ENCODE measurements around the gene RAI1.

DNA sequence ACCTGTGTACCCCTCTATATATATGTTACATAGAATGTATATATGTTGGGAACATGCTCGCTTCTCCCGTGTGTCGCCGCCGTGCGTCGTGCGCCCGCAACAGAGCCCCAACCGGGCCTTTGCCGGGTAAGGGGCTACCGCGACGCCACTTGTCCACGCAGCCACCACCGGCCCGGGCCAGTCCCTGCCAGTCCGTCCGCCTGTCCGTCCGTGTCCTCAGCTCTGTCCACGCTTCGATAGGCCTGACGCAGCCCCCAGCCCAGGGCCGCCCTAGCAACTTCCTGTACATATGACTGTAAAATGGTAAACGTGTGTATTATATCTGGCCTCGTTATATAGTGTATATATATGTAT lies 129.6 kb downstream of the RAI1 start:
- TF ChIP-seq SMAD1 (IDR thresholded peaks at IDR 0.05; ENCODE audit: low read depth, partially characterized antibody) (no peak), CEBPB (IDR thresholded peaks at IDR 0.05; ENCODE audit: borderline replicate concordance in 1 of 2, low read depth in 2 of 2, low read length in 2 of 2) (no peak), IRF4 (IDR thresholded peaks at IDR 0.05; ENCODE audit: low read depth, low read length) (no peak), NR2C2 (IDR thresholded peaks at IDR 0.05; ENCODE audit: borderline replicate concordance, control insufficient read depth, insufficient read length, low read depth) (no peak), CBFB (IDR thresholded peaks at IDR 0.05; ENCODE audit: low read depth) (no peak), EZH2 (IDR thresholded peaks at IDR 0.05; ENCODE audit: borderline replicate concordance, control insufficient read depth, low read depth, low read length) (no peak), MYC (IDR thresholded peaks at IDR 0.05; ENCODE audit: insufficient read depth, insufficient read length, insufficient replicate concordance, low read length, severe bottlenecking) (no peak), FOXM1 (IDR thresholded peaks at IDR 0.05; ENCODE audit: low read depth, low read length) (no peak)
- TF ChIP-seq, protein P1, sequence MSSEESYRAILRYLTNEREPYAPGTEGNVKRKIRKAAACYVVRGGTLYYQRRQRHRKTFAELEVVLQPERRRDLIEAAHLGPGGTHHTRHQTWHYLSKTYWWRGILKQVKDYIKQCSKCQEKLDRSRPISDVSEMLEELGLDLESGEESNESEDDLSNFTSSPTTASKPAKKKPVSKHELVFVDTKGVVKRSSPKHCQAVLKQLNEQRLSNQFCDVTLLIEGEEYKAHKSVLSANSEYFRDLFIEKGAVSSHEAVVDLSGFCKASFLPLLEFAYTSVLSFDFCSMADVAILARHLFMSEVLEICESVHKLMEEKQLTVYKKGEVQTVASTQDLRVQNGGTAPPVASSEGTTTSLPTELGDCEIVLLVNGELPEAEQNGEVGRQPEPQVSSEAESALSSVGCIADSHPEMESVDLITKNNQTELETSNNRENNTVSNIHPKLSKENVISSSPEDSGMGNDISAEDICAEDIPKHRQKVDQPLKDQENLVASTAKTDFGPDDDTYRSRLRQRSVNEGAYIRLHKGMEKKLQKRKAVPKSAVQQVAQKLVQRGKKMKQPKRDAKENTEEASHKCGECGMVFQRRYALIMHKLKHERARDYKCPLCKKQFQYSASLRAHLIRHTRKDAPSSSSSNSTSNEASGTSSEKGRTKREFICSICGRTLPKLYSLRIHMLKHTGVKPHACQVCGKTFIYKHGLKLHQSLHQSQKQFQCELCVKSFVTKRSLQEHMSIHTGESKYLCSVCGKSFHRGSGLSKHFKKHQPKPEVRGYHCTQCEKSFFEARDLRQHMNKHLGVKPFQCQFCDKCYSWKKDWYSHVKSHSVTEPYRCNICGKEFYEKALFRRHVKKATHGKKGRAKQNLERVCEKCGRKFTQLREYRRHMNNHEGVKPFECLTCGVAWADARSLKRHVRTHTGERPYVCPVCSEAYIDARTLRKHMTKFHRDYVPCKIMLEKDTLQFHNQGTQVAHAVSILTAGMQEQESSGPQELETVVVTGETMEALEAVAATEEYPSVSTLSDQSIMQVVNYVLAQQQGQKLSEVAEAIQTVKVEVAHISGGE (CRISPR knock-in tag; IDR thresholded peaks at IDR 0.05) = no peak
- TF ChIP-seq, protein P2, sequence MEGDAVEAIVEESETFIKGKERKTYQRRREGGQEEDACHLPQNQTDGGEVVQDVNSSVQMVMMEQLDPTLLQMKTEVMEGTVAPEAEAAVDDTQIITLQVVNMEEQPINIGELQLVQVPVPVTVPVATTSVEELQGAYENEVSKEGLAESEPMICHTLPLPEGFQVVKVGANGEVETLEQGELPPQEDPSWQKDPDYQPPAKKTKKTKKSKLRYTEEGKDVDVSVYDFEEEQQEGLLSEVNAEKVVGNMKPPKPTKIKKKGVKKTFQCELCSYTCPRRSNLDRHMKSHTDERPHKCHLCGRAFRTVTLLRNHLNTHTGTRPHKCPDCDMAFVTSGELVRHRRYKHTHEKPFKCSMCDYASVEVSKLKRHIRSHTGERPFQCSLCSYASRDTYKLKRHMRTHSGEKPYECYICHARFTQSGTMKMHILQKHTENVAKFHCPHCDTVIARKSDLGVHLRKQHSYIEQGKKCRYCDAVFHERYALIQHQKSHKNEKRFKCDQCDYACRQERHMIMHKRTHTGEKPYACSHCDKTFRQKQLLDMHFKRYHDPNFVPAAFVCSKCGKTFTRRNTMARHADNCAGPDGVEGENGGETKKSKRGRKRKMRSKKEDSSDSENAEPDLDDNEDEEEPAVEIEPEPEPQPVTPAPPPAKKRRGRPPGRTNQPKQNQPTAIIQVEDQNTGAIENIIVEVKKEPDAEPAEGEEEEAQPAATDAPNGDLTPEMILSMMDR (IDR thresholded peaks at IDR 0.05 in 2 of 3, conservative IDR thresholded peaks at IDR 0.05 in 1 of 3; ENCODE audit: control insufficient read depth in 2 of 3, extremely low read depth in 1 of 3, insufficient read depth in 1 of 3, low read depth in 3 of 3, low read length in 3 of 3) = no peak
- TF ChIP-seq, protein P3, sequence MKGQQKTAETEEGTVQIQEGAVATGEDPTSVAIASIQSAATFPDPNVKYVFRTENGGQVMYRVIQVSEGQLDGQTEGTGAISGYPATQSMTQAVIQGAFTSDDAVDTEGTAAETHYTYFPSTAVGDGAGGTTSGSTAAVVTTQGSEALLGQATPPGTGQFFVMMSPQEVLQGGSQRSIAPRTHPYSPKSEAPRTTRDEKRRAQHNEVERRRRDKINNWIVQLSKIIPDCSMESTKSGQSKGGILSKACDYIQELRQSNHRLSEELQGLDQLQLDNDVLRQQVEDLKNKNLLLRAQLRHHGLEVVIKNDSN (IDR thresholded peaks at IDR 0.05; ENCODE audit: borderline replicate concordance, extremely low read length, insufficient read depth, low read depth, low read length) = no peak
- TF ChIP-seq, protein P4, sequence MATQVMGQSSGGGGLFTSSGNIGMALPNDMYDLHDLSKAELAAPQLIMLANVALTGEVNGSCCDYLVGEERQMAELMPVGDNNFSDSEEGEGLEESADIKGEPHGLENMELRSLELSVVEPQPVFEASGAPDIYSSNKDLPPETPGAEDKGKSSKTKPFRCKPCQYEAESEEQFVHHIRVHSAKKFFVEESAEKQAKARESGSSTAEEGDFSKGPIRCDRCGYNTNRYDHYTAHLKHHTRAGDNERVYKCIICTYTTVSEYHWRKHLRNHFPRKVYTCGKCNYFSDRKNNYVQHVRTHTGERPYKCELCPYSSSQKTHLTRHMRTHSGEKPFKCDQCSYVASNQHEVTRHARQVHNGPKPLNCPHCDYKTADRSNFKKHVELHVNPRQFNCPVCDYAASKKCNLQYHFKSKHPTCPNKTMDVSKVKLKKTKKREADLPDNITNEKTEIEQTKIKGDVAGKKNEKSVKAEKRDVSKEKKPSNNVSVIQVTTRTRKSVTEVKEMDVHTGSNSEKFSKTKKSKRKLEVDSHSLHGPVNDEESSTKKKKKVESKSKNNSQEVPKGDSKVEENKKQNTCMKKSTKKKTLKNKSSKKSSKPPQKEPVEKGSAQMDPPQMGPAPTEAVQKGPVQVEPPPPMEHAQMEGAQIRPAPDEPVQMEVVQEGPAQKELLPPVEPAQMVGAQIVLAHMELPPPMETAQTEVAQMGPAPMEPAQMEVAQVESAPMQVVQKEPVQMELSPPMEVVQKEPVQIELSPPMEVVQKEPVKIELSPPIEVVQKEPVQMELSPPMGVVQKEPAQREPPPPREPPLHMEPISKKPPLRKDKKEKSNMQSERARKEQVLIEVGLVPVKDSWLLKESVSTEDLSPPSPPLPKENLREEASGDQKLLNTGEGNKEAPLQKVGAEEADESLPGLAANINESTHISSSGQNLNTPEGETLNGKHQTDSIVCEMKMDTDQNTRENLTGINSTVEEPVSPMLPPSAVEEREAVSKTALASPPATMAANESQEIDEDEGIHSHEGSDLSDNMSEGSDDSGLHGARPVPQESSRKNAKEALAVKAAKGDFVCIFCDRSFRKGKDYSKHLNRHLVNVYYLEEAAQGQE (IDR thresholded peaks at IDR 0.05; ENCODE audit: low read depth, low read length) = no peak
